Fibroblast of the aortic adventitia (primary cell): ENCODE results near the gene PEA15. TPM values are rescaled to one million over a fixed set of nuclear protein-coding genes. Genes with fewer than 3 reads are reported as not detected.

Experiments used
- DNase-seq: peaks from one replicate; pipeline ENCODE4 v3.0.0-alpha.2; 2010; ENCODE audit warnings: low read depth
- H3K4me3 ChIP-seq: 2 replicates; pipeline ENCODE4 v1.5.1; 2011; ENCODE audit warnings: low read depth, mild to moderate bottlenecking, control low read depth, low read length, moderate library complexity
- CTCF ChIP-seq: IDR thresholded peaks from 2 replicates; pipeline ENCODE4 v1.5.1; 2011; ENCODE audit warnings: mild to moderate bottlenecking, low read length, control low read depth, inconsistent platforms; ENCODE audit not compliant: insufficient read depth
- total RNA-seq: library from RNA; depleted of rRNA; stranded (reverse); fragments of >200 nt; gene quantifications from 2 replicates; pipeline ENCODE4 v1.2.3, GENCODE V29; 2012; ENCODE audit warnings: low replicate concordance

Gene PEA15
- total RNA-seq, 1 donor: 224 TPM

- H3K4me3 ChIP-seq: no peak overlapping the region
- TF ChIP-seq CTCF: no peak
- no peak for DNase-seq
Observed at GRCh38 chr1:160167580-160167979, 37.6 kb upstream of the PEA15 start.

- no peak for TF ChIP-seq CTCF
- no peak for DNase-seq
- H3K4me3 ChIP-seq: no peak overlapping the region
Observed at GRCh38 chr1:160168016-160168415, 37.2 kb upstream of the PEA15 start.

GRCh38 chr1:160168609-160169369 lies 36.4 kb upstream of the PEA15 start:
- DNase-seq: no peak
- no peak overlapping the region for H3K4me3 ChIP-seq
- no peak for TF ChIP-seq CTCF

- H3K4me3 ChIP-seq: no peak overlapping the region
- TF ChIP-seq CTCF: no peak
- DNase-seq: no peak
Observed at GRCh38 chr1:160169553-160170399, 35.4 kb upstream of the PEA15 start.

GRCh38 chr1:160171354-160171753 lies 33.8 kb upstream of the PEA15 start:
- no peak overlapping the region for H3K4me3 ChIP-seq
- no peak for TF ChIP-seq CTCF
- peak; percentile 27 for DNase-seq

GRCh38 chr1:160171980-160172379 lies 33.2 kb upstream of the PEA15 start:
- peak; percentile 15 for DNase-seq
- H3K4me3 ChIP-seq: no peak overlapping the region
- TF ChIP-seq CTCF: no peak
